Muscle of arm (tissue), 12 donors: ENCODE results near the gene CRYZL1. TPM values are rescaled to one million over a fixed set of nuclear protein-coding genes. Genes with fewer than 3 reads are reported as not detected.
A peak's percentile ranks its signal among the peaks of the same experiment; 100 is the strongest.
"Not testable (repeated sequence)": the region's sequence is repeated elsewhere in the genome, so short reads cannot be mapped to it uniquely, and the experiment has no call there.

Experiments used
- DNase-seq: peaks from one replicate; pipeline ENCODE4 v3.0.0-alpha.2; 2013
- polyA plus RNA-seq, 12 donors: library from polyadenylated mRNA; unstranded; fragments of 120-200 nt; gene quantifications; one replicate each; pipeline ENCODE4 v1.2.1, GENCODE V29; 2013; ENCODE audit not compliant: insufficient read length in 12 of 12

The CRYZL1 gene
- polyA plus RNA-seq, 12 donors, result 27.8 to 58.8 (median 39.4) TPM; not detected in 1

- peak; percentile 99 for DNase-seq
Observed at GRCh38 chr21:33642027-33642895, 720 bp upstream of the CRYZL1 start, which contains the start of gene ITSN1. Gene ITSN1, plus strand, starts transcription at chr21:33642501. Its CDS starts 76,328 bp downstream, at chr21:33718829.

GRCh38 chr21:33640697-33641351 lies 717 bp downstream of the CRYZL1 start:
- peak; percentile 38 for DNase-seq

- no peak for DNase-seq
Observed at GRCh38 chr21:33634254-33634653, 7.3 kb downstream of the CRYZL1 start.

- not testable (repeated sequence) for DNase-seq
Observed at GRCh38 chr21:33626151-33626550, 15.4 kb downstream of the CRYZL1 start.

- no peak for DNase-seq
Observed at GRCh38 chr21:33622253-33622652, 19.3 kb downstream of the CRYZL1 start.

GRCh38 chr21:33619726-33620125 lies 21.8 kb downstream of the CRYZL1 start:
- no peak for DNase-seq

- DNase-seq, result no peak
Observed at GRCh38 chr21:33618407-33618806, 23.1 kb downstream of the CRYZL1 start.

- not testable (repeated sequence) for DNase-seq
Observed at GRCh38 chr21:33617565-33617964, 24.0 kb downstream of the CRYZL1 start.

- DNase-seq, result no peak
Observed at GRCh38 chr21:33611006-33611744, 30.4 kb downstream of the CRYZL1 start.

- no peak for DNase-seq
Observed at GRCh38 chr21:33608559-33608958, 33.0 kb downstream of the CRYZL1 start.

GRCh38 chr21:33598051-33598450 lies 43.5 kb downstream of the CRYZL1 start:
- DNase-seq, result no peak

GRCh38 chr21:33588485-33589335 lies 52.8 kb downstream of the CRYZL1 start, which contains the start of gene DONSON:
Gene DONSON, minus strand, starts transcription at chr21:33588684. Its CDS starts 43 bp downstream, at chr21:33588641.
- peak; percentile 89 for DNase-seq

- DNase-seq, result peak; percentile 44
Observed at GRCh38 chr21:33587792-33588484, 53.6 kb downstream of the CRYZL1 start.

- no peak for DNase-seq
Observed at GRCh38 chr21:33586927-33587326, 54.6 kb downstream of the CRYZL1 start.

GRCh38 chr21:33584455-33584854 lies 57.1 kb downstream of the CRYZL1 start:
- DNase-seq, result no peak

- no peak for DNase-seq
Observed at GRCh38 chr21:33578959-33579542, 62.5 kb downstream of the CRYZL1 start.

GRCh38 chr21:33578214-33578613 lies 63.3 kb downstream of the CRYZL1 start:
- DNase-seq, result no peak

GRCh38 chr21:33576741-33577141 lies 64.8 kb downstream of the CRYZL1 start:
- DNase-seq, result not testable (repeated sequence)

- DNase-seq, result no peak
Observed at GRCh38 chr21:33572350-33572749, 69.2 kb downstream of the CRYZL1 start.

- no peak for DNase-seq
Observed at GRCh38 chr21:33569991-33570390, 71.5 kb downstream of the CRYZL1 start.
